A673 (cell line): ENCODE data around the gene COL11A1. TPM values are rescaled to one million over a fixed set of nuclear protein-coding genes. Genes with fewer than 3 reads are reported as not detected.

ENCODE experiments used
- BruUV-seq: library from RNA; stranded (reverse); fragments of 400-500 nt; replicated peaks from 2 replicates; lab custom pipeline; 2021; lab: Mats Ljungman, UMichigan
- CTCF ChIA-PET: fragments of 300-600 bp; sonication (Branson Sonifier 250); formaldehyde crosslinking; loops from one replicate; lab custom pipeline; 2022; ENCODE audit warnings: antibody characterized with exemption; lab: Charles Lee
- POLR2A ChIA-PET: fragments of 300-600 bp; sonication (Branson Sonifier 250); formaldehyde crosslinking; loops from one replicate; lab custom pipeline; 2022; ENCODE audit warnings: antibody characterized with exemption; ENCODE audit not compliant: low non-redundant PET; lab: Charles Lee
- DNase-seq: peaks from one replicate; pipeline ENCODE4 v3.0.0-alpha.2; 2015; ENCODE audit warnings: low spot score
- H3K27ac ChIP-seq: fragments of 200-600 bp; sonication (generic); 2 replicates; pipeline ENCODE4 v1.5.1; 2016; ENCODE audit warnings: mixed run types, low read depth, mild to moderate bottlenecking, mixed read lengths, antibody characterized with exemption, low read length; ENCODE audit not compliant: poor library complexity, severe bottlenecking
- H3K27me3 ChIP-seq: fragments of 200-600 bp; sonication (generic); replicated peaks from 2 replicates; pipeline ENCODE4 v1.6.1; 2017; ENCODE audit warnings: mixed run types, low read depth, mild to moderate bottlenecking, mixed read lengths, antibody characterized with exemption, low read length; ENCODE audit not compliant: insufficient read depth, poor library complexity
- H3K36me3 ChIP-seq: fragments of 200-600 bp; sonication (generic); 2 replicates; pipeline ENCODE4 v1.6.1; 2016; ENCODE audit warnings: mixed run types, mild to moderate bottlenecking, mixed read lengths, antibody characterized with exemption, low read length; ENCODE audit not compliant: insufficient read depth, poor library complexity, severe bottlenecking
- H3K4me1 ChIP-seq: fragments of 200-600 bp; sonication (generic); 2 replicates; pipeline ENCODE4 v1.6.1; 2017; ENCODE audit warnings: mixed run types, mild to moderate bottlenecking, mixed read lengths, antibody characterized with exemption, low read length; ENCODE audit not compliant: insufficient read depth, poor library complexity, severe bottlenecking
- H3K4me3 ChIP-seq: fragments of 200-600 bp; sonication (generic); 2 replicates; pipeline ENCODE4 v1.5.1; 2016; ENCODE audit warnings: low read depth, mixed run types, mild to moderate bottlenecking, mixed read lengths, low read length; ENCODE audit not compliant: poor library complexity, severe bottlenecking
- H3K9me3 ChIP-seq: fragments of 200-600 bp; sonication (generic); 2 replicates; pipeline ENCODE4 v1.6.1; 2016; ENCODE audit warnings: mixed run types, low read depth, mild to moderate bottlenecking, mixed read lengths, antibody characterized with exemption, low read length; ENCODE audit not compliant: poor library complexity, severe bottlenecking
- EZH2 ChIP-seq: fragments of 200-600 bp; sonication (generic); IDR thresholded peaks from 2 replicates; pipeline ENCODE4 v1.6.1; 2017; ENCODE audit warnings: borderline replicate concordance, low read depth, mild to moderate bottlenecking, mixed read lengths, antibody characterized with exemption, low read length; ENCODE audit not compliant: poor library complexity, severe bottlenecking
- intact Hi-C: fragments of 100-400 bp; cut with micrococcal nuclease; formaldehyde crosslinking; loops from one replicate; pipeline ENCODE4 v1.10.0; 2022; ENCODE audit not compliant: unreplicated experiment
- total RNA-seq: library from RNA; stranded (reverse); gene quantifications from 2 replicates; pipeline ENCODE4 v1.2.3, GENCODE V29; 2021
- TF ChIP-seq, protein P1 (sequence below): fragments of 300-800, 200-600 bp; sonication (generic); conservative IDR thresholded peaks from 2 replicates; pipeline ENCODE4 v1.5.1; 2017; ENCODE audit warnings: low read depth, mild to moderate bottlenecking, antibody characterized with exemption, low read length, moderate library complexity, mixed read lengths

Gene COL11A1
- total RNA-seq, 1 experiment from 2014 or later, result 0.37 TPM

DNA sequence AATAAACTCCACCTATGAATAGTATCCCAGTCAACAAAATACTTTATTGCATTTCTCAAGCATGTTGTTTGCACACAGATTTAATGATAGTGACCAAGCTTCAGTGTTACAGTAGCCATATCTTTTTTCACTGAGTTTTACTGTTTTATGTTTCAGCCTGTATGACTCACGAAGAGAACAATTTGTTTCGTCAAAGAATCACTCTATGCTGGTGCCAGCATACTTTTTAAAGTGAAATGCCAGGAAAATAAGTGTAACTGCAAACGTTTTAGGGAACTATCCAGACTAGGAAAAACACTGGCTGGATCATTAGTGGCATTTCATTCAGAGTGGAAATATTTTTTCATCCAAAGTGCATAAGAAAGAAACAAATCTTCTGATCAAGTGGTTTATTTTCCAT lies 210.8 kb downstream of the COL11A1 start:
- H3K27me3 ChIP-seq, result no peaks in the 10 kb centered on the region
- no peaks in the 10 kb centered on the region for H3K9me3 ChIP-seq
- no peak overlapping the region for H3K27ac ChIP-seq
- ChIA-PET POLR2A (no interaction called here), CTCF (no interaction called here)
- no peak overlapping the region for H3K4me3 ChIP-seq
- TF ChIP-seq, protein P1, sequence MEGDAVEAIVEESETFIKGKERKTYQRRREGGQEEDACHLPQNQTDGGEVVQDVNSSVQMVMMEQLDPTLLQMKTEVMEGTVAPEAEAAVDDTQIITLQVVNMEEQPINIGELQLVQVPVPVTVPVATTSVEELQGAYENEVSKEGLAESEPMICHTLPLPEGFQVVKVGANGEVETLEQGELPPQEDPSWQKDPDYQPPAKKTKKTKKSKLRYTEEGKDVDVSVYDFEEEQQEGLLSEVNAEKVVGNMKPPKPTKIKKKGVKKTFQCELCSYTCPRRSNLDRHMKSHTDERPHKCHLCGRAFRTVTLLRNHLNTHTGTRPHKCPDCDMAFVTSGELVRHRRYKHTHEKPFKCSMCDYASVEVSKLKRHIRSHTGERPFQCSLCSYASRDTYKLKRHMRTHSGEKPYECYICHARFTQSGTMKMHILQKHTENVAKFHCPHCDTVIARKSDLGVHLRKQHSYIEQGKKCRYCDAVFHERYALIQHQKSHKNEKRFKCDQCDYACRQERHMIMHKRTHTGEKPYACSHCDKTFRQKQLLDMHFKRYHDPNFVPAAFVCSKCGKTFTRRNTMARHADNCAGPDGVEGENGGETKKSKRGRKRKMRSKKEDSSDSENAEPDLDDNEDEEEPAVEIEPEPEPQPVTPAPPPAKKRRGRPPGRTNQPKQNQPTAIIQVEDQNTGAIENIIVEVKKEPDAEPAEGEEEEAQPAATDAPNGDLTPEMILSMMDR, result no peak
- TF ChIP-seq EZH2, result no peak
- peak; percentile 24 for DNase-seq
- no peaks in the 10 kb centered on the region for H3K36me3 ChIP-seq
- intact Hi-C loops, result no loop called here
- H3K4me1 ChIP-seq, result no peaks in the 10 kb centered on the region
- BruUV-seq, result no TSS peak

DNA sequence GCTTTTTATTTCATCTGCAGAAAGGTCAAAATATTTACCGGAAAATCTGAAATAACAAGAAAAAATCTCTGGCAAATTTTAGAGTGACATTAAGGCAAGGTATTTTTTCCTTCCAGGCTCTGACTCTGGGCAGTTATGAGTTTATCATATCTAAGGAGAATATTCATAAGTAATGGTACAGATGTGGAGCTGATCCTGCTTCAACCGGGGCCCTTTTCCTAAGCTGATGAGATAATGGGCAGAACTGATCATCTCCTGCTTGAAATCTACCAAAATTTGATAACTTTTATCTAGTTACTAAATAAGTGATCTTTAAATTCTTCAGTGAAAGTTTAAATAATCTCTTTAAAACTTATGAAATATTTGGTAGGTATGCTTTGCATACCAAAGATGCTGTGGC lies 211.6 kb downstream of the COL11A1 start:
- intact Hi-C loops, result no loop called here
- DNase-seq, result no peak
- ChIA-PET CTCF (no interaction called here), POLR2A (no interaction called here)
- H3K36me3 ChIP-seq, result no peaks in the 10 kb centered on the region
- TF ChIP-seq, protein P1, result no peak
- TF ChIP-seq EZH2, result no peak
- no peaks in the 10 kb centered on the region for H3K4me1 ChIP-seq
- no peaks in the 10 kb centered on the region for H3K27me3 ChIP-seq
- no peaks in the 10 kb centered on the region for H3K9me3 ChIP-seq
- no peak overlapping the region for H3K4me3 ChIP-seq
- BruUV-seq, result no TSS peak
- H3K27ac ChIP-seq, result no peak overlapping the region

DNA sequence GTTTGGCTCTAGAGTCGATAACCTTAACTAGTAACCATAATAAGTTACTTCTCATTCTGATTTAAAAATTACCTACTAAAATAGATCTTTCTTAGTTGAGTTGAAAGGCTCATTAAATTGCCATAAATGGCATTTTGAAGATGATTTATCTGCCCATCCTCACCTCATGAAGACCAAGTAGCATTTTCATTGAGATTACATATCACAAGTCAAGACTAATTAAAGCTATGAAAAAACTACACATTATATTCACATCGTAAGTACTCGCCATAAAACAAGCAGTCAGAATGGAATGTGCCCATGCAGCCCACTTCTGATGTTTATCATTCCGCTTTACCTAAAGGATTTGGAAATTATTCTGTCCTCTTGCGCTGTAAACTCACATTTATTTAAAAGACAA lies 212.0 kb downstream of the COL11A1 start:
- BruUV-seq, result no TSS peak
- Histone ChIP-seq H3K27ac (no peak overlapping the region), H3K4me3 (no peak overlapping the region), H3K4me1 (no peaks in the 10 kb centered on the region), H3K27me3 (no peaks in the 10 kb centered on the region), H3K9me3 (no peaks in the 10 kb centered on the region), H3K36me3 (no peaks in the 10 kb centered on the region)
- POLR2A ChIA-PET, result no interaction called here
- CTCF ChIA-PET, result no interaction called here
- no peak for DNase-seq
- intact Hi-C loops, result no loop called here
- TF ChIP-seq EZH2, result no peak
- TF ChIP-seq, protein P1, result no peak
